Astrocyte (in vitro differentiated cells and primary cell): ENCODE measurements around the gene ABCF1. TPM values are rescaled to one million over a fixed set of nuclear protein-coding genes. Genes with fewer than 3 reads are reported as not detected.

Experiments used
- DNase-seq: peaks from one replicate; pipeline ENCODE4 v3.0.0-alpha.2; 2010; ENCODE audit warnings: low read depth
- FAIRE-seq: peaks from 2 replicates; lab custom pipeline; 2011; peaks lifted over from hg19 to GRCh38; lab: Jason Lieb, UNC
- H2AFZ ChIP-seq: 2 replicates; pipeline ENCODE4 v1.6.0; 2012; ENCODE audit warnings: low read depth, low read length, inconsistent platforms
- H3K27ac ChIP-seq: 2 replicates; pipeline ENCODE4 v1.5.1; 2011; ENCODE audit warnings: low read depth, low read length, inconsistent platforms
- H3K27me3 ChIP-seq: 2 replicates; pipeline ENCODE4 v1.6.0; 2011; ENCODE audit warnings: low read length, inconsistent platforms; ENCODE audit not compliant: insufficient read depth
- H3K36me3 ChIP-seq: 2 replicates; pipeline ENCODE4 v1.5.1; 2011; ENCODE audit warnings: low read length, inconsistent platforms; ENCODE audit not compliant: insufficient read depth
- H3K4me1 ChIP-seq: 2 replicates; pipeline ENCODE4 v1.5.1; 2011; ENCODE audit warnings: low read length, inconsistent platforms; ENCODE audit not compliant: insufficient read depth
- H3K4me2 ChIP-seq: 2 replicates; pipeline ENCODE4 v1.6.0; 2012; ENCODE audit warnings: low read length, inconsistent platforms
- H3K4me3 ChIP-seq: 2 replicates; pipeline ENCODE4 v1.5.1; 2011; ENCODE audit warnings: low read depth, mild to moderate bottlenecking, low read length, inconsistent platforms; ENCODE audit not compliant: insufficient read depth
- H3K79me2 ChIP-seq: 2 replicates; pipeline ENCODE4 v1.6.0; 2012; ENCODE audit warnings: mild to moderate bottlenecking, low read length, inconsistent platforms; ENCODE audit not compliant: insufficient read depth
- H3K9ac ChIP-seq: 2 replicates; pipeline ENCODE4 v1.6.0; 2012; ENCODE audit warnings: mild to moderate bottlenecking, low read length, inconsistent platforms
- H3K9me3 ChIP-seq: 2 replicates; pipeline ENCODE4 v1.5.1; 2012; ENCODE audit warnings: low read depth, mild to moderate bottlenecking, low read length, inconsistent platforms; ENCODE audit not compliant: insufficient read depth
- H4K20me1 ChIP-seq: 2 replicates; pipeline ENCODE4 v1.6.0; 2012; ENCODE audit warnings: low read length, inconsistent platforms; ENCODE audit not compliant: insufficient read depth
- H3K27ac Mint-ChIP-seq: one replicate; pipeline ENCODE4 v1.8.0; 2021; ENCODE audit warnings: mild to moderate bottlenecking, mixed read lengths; ENCODE audit not compliant: unreplicated experiment
- H3K27me3 Mint-ChIP-seq: one replicate; pipeline ENCODE4 v1.8.0; 2021; ENCODE audit warnings: low read depth, mixed read lengths; ENCODE audit not compliant: unreplicated experiment
- H3K36me3 Mint-ChIP-seq: one replicate; pipeline ENCODE4 v1.8.0; 2021; ENCODE audit warnings: low read depth, mixed read lengths; ENCODE audit not compliant: unreplicated experiment
- H3K4me1 Mint-ChIP-seq: one replicate; pipeline ENCODE4 v1.8.0; 2021; ENCODE audit warnings: low read depth, mixed read lengths; ENCODE audit not compliant: unreplicated experiment
- H3K4me3 Mint-ChIP-seq: one replicate; pipeline ENCODE4 v1.8.0; 2021; ENCODE audit warnings: mild to moderate bottlenecking, moderate library complexity, mixed read lengths; ENCODE audit not compliant: unreplicated experiment
- H3K9me3 Mint-ChIP-seq: one replicate; pipeline ENCODE4 v1.8.0; 2021; ENCODE audit warnings: mild to moderate bottlenecking, mixed read lengths; ENCODE audit not compliant: unreplicated experiment
- EZH2 ChIP-seq: IDR thresholded peaks from 2 replicates; pipeline ENCODE4 v1.6.1; 2012; ENCODE audit warnings: mild to moderate bottlenecking, low read length, inconsistent platforms; ENCODE audit not compliant: insufficient read depth
- total RNA-seq: library from RNA; stranded (reverse); gene quantifications from 2 replicates; pipeline ENCODE4 v1.2.1, GENCODE V29; 2021
- TF ChIP-seq, protein P1 (sequence below): IDR thresholded peaks from 2 replicates; pipeline ENCODE4 v1.5.1; 2011; ENCODE audit warnings: low read depth, mild to moderate bottlenecking, inconsistent platforms, low read length, moderate library complexity; ENCODE audit not compliant: insufficient read depth

ABCF1 gene
- total RNA-seq, 1 donor from 2014 or later: 60.3 TPM

DNA sequence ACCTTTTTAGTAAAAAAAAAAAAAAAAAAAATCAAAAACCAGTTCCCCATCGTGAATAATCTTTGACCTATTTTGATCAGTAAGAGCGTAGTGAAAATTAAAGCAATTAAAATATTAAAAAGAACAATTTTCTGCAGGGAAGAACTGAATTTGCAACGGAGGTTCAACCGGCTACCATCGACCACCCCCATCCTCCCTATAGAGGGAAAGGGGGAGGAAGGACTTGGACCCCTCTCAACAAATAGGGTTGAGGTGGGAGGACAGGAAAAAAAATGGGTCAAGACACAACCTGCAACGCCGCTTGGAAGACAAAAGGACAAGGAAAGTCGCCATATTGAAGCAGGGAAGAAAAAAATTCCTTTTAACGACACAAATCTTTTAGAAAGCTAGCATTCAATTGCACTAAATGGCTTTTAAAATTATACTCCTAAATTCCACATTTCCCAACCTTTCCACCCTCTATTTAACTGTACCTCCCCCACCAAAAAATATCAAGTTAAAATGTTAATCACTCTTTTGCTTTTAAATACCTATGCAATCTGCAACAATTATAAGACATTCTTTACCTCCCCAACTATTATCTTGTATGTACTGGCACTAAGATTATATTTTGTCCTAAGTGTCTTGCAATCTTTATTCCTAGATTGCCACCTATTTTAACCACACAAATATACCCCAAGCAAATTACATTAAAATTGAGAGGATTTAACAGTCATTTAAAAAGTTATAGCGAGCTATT lies 44.1 kb downstream of the ABCF1 start:
- Mint-ChIP-seq H3K27me3 (no peaks in the 10 kb centered on the region), H3K36me3 (peaks cover 20% of the 10 kb centered on the region), H3K9me3 (peaks cover 3% of the 10 kb centered on the region), H3K27ac (peak overlapping the region; percentile 100), H3K4me1 (peaks cover 43% of the 10 kb centered on the region), H3K4me3 (peak overlapping the region; percentile 99)
- Histone ChIP-seq H3K27ac (peak overlapping the region; percentile 100), H3K4me2 (peak overlapping the region; percentile 99), H3K79me2 (peaks cover 63% of the 10 kb centered on the region), H3K4me3 (peak overlapping the region; percentile 100), H3K4me1 (peaks cover 37% of the 10 kb centered on the region), H3K9ac (peak overlapping the region; percentile 100), H3K9me3 (no peaks in the 10 kb centered on the region), H4K20me1 (peaks cover 55% of the 10 kb centered on the region), H3K36me3 (peaks cover 19% of the 10 kb centered on the region), H3K27me3 (no peaks in the 10 kb centered on the region), H2AFZ (no peak overlapping the region)
- FAIRE-seq (no peak), DNase-seq (peak; percentile 84)
- TF ChIP-seq, protein P1, sequence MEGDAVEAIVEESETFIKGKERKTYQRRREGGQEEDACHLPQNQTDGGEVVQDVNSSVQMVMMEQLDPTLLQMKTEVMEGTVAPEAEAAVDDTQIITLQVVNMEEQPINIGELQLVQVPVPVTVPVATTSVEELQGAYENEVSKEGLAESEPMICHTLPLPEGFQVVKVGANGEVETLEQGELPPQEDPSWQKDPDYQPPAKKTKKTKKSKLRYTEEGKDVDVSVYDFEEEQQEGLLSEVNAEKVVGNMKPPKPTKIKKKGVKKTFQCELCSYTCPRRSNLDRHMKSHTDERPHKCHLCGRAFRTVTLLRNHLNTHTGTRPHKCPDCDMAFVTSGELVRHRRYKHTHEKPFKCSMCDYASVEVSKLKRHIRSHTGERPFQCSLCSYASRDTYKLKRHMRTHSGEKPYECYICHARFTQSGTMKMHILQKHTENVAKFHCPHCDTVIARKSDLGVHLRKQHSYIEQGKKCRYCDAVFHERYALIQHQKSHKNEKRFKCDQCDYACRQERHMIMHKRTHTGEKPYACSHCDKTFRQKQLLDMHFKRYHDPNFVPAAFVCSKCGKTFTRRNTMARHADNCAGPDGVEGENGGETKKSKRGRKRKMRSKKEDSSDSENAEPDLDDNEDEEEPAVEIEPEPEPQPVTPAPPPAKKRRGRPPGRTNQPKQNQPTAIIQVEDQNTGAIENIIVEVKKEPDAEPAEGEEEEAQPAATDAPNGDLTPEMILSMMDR: no peak
- TF ChIP-seq EZH2: no peak

DNA sequence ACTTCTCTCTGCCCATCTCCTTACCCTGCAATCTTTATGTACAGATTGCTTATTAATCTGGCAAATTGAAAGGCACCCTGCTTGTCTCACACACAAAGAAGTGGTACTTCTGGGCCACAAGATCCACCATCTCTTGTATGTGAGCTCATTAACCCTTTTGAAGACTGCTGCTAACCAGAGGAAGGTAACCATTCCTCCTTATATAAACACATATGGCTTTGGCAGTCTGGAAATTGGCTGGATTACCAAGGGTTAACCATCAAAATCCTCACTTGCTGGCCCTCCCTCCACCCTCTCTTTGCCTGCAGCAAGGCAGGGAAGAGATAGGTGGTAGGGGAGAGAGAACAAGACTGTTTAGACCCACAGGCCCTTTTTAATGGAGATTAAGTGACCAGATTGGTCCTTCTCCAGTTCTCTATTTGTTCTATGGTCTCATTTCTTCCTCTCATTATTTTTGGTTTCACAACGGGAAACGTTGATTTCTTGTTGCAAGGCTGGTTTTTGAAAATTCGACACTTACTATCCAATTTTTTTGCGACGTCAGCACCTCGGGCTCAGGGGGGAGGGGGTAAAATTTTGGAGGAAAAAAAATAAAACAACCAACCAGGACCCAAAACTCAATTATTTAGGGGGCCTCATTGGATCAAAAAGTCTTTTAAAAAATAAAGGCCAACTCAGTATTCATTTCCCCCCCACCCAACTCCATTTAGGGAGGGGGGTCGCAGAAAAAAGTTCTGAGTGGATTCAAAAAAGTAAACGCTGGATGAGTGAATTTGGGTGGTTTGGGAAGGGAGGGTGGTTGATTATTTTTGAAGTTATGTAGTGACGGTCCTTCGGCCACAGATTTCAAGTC lies 44.9 kb downstream of the ABCF1 start:
- Histone ChIP-seq H3K9ac (peak overlapping the region; percentile 100), H3K4me2 (peak overlapping the region; percentile 99), H3K4me1 (peaks cover 35% of the 10 kb centered on the region), H4K20me1 (peaks cover 47% of the 10 kb centered on the region), H3K79me2 (peaks cover 55% of the 10 kb centered on the region), H3K9me3 (no peaks in the 10 kb centered on the region), H3K27me3 (no peaks in the 10 kb centered on the region), H2AFZ (no peak overlapping the region), H3K27ac (peak overlapping the region; percentile 100), H3K4me3 (peak overlapping the region; percentile 100), H3K36me3 (peaks cover 18% of the 10 kb centered on the region)
- no peak for TF ChIP-seq EZH2
- TF ChIP-seq, protein P1: no peak
- Mint-ChIP-seq H3K9me3 (peaks cover 3% of the 10 kb centered on the region), H3K27ac (peak overlapping the region; percentile 100), H3K27me3 (no peaks in the 10 kb centered on the region), H3K4me1 (peaks cover 39% of the 10 kb centered on the region), H3K4me3 (peak overlapping the region; percentile 99), H3K36me3 (peaks cover 20% of the 10 kb centered on the region)
- FAIRE-seq: no peak
- no peak for DNase-seq
